LNCAP (cell line): ENCODE measurements around the gene RBPJL.

Experiments
- TF ChIP-seq, protein P1 (sequence below): fragments of 450-650 bp; IDR thresholded peaks from 2 replicates; pipeline ENCODE4 v1.5.1; 2017; ENCODE audit warnings: mild to moderate bottlenecking

RBPJL gene

DNA sequence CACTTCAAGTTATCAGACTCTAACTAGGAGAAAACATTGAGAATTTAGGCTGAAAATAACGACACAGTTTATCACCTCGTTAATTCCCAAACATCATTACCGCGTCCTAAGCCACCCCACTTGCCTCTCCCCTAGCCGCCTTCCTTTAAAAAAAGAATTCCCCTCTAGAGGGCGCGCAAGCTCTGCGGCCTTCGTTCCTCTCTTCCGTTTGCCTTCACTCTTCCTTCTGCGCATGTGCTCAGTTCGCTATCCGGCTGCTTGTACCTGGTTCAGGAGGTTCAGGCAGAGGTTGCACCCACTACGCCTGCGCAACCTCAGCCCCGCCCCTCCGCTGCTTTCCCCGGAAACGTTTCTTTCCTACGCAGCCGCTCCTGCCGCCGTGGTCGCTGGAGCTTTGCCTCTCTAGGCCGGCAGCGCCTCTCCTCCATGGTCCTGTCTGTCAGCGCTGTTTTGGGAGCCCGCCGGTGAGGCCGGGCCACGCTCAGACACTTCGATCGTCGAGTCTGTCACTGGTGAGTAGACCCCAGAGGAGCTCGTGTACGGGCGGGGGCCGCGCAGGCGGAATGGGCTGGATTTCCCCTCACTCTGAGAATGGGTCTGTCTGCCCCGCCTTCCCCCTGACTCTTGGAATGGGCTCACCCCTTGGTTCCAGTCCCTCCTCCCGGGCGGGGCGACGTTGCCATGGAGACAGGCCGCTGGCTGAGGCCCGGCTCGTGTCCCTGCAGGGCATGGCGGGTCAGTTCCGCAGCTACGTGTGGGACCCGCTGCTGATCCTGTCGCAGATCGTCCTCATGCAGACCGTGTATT lies 56.4 kb downstream of the RBPJL start, which contains the start of gene SYS1:
SYS1 (plus strand) TSS at position 353 of the 807 bp plus-strand sequence; CDS start at position 729, 376 bp downstream.
- TF ChIP-seq, protein P1, sequence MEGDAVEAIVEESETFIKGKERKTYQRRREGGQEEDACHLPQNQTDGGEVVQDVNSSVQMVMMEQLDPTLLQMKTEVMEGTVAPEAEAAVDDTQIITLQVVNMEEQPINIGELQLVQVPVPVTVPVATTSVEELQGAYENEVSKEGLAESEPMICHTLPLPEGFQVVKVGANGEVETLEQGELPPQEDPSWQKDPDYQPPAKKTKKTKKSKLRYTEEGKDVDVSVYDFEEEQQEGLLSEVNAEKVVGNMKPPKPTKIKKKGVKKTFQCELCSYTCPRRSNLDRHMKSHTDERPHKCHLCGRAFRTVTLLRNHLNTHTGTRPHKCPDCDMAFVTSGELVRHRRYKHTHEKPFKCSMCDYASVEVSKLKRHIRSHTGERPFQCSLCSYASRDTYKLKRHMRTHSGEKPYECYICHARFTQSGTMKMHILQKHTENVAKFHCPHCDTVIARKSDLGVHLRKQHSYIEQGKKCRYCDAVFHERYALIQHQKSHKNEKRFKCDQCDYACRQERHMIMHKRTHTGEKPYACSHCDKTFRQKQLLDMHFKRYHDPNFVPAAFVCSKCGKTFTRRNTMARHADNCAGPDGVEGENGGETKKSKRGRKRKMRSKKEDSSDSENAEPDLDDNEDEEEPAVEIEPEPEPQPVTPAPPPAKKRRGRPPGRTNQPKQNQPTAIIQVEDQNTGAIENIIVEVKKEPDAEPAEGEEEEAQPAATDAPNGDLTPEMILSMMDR: peak; percentile 90

DNA sequence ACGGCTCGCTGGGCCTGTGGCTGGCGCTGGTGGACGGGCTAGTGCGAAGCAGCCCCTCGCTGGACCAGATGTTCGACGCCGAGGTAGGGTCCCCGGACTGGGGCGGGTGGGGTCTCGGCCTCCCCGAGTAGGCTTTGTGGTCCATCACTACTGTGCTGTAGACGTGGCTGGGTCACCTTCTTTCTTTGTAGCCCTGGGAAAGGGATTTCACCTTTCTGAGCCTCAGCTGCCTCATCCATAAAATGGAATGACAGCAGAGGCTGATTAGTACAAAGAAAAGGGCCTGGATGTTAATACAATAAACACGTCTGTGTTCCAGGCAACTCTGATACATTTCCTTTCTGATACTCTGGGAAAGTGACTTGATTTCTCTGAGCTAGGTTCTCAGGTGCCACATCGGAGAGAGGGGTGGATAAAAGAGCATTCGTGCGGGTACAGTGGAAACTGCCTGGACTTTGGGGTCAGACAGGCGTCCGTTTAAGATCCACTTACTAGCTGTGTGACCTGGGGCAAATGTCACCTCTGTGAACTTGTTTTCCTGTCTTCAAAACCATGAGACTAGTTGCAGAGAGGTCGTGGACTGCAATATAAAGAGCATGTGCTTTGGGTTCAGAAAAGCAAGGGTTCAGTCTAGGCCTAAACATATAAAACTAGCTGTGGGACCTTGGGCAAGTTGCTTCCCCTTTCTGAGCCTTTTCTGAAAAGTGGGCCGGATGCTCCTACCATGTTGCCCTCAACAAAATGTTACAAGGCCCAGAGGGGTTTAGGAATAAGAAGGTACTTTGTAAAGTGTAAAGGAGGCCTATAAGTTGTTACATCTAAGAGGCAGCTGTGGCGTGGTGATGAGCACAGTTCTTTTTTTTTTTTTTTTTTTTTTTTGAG lies 57.2 kb downstream of the RBPJL start:
- TF ChIP-seq, protein P1: no peak

DNA sequence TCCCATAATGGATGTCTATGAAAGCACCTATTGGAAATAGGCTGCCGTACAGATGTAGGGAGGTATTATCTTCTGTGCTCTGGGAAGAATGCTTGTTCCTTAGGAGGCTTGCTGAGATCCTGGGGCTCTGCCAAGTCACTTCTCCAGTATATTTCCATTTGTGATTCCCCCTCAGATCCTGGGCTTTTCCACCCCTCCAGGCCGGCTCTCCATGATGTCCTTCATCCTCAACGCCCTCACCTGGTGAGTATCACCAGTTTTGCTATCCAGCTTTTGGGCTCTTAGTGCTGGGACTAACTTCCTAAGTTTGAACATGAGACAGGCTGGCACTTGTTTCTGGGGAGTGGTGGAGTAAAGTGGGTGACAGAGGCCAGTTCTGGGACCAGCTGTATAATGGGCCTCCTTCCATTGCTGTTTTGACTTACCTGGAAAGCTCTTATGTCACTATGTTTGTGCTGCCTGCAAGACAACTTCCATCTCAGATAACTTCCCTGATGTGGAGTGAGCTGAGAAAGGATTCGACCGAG lies 58.9 kb downstream of the RBPJL start:
- TF ChIP-seq, protein P1: no peak

DNA sequence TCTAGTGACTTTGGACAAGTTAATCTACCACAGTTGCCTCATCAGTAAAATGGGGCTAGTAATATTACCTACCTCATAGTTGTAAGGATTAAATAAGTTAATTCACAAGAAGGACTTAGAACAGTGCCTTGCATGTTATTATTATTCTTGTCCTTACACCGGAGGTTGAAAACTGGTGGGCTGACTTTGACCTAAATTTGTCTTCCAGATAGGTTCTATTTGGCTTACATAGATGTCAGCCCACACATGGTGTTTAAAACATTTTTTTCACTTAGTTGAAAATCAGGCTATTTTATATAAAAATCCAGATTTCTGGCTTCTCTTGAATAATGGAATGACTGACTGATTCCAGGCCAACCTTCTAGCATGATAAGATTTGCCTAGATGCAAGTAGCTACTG lies 59.6 kb downstream of the RBPJL start:
- TF ChIP-seq, protein P1: no peak

DNA sequence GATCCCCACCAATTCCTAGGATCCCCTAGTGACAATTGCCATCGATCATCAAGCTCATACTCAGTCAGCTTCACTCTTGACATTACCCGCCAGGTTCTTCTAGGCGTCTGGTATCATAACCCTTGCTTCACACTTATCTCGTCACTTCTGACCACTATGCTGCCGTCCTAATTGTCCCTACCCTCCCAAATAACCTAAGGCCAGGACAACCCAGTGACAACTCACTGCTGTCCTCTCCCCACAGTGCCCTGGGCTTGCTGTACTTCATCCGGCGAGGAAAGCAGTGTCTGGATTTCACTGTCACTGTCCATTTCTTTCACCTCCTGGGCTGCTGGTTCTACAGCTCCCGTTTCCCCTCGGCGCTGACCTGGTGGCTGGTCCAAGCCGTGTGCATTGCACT lies 60.0 kb downstream of the RBPJL start:
- TF ChIP-seq, protein P1: no peak

DNA sequence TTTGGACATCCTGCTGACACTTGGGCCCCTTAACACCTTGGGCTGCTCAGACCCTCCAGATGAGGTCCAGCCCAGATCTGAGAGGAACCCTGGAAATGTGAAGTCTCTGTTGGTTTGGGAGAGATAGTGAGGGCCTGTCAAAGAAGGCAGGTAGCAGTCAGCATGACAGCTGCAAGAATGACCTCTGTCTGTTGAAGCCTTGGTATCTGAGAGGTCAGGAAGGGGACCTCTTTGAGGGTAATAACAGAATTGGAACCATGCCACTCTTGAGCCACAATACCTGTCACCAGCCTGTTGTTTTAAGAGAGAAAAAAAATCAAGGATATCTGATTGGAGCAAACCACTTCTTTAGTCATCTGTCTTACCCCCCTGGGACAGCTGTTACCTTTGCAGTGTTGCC lies 60.5 kb downstream of the RBPJL start:
- TF ChIP-seq, protein P1: no peak
